HG02943 (cell line): Measurements from ENCODE around the gene USP10.
A peak's percentile ranks its signal among the peaks of the same experiment; 100 is the strongest.
"Not testable (repeated sequence)": the region's sequence is repeated elsewhere in the genome, so short reads cannot be mapped to it uniquely, and the experiment has no call there.

Source experiments
- ATAC-seq: cut with Tn5 transposase; IDR thresholded peaks from one replicate; pipeline ENCODE4 v1.9.1; 2021; ENCODE audit warnings: mild to moderate bottlenecking, low read depth, moderate library complexity; ENCODE audit not compliant: unreplicated experiment

Gene USP10

GRCh38 chr16:84724606-84725309 lies 25.0 kb downstream of the USP10 start:
- no peak for ATAC-seq

GRCh38 chr16:84725481-84726078 lies 25.8 kb downstream of the USP10 start:
- ATAC-seq = no peak

- ATAC-seq = no peak
Measured at GRCh38 chr16:84726079-84726668, 26.4 kb downstream of the USP10 start.

GRCh38 chr16:84726669-84727467 lies 27.1 kb downstream of the USP10 start:
- ATAC-seq = no peak

- ATAC-seq = no peak
Measured at GRCh38 chr16:84728853-84729424, 29.1 kb downstream of the USP10 start.

GRCh38 chr16:84729716-84730320 lies 30.0 kb downstream of the USP10 start:
- ATAC-seq = no peak

- ATAC-seq = no peak
Measured at GRCh38 chr16:84730406-84731106, 30.8 kb downstream of the USP10 start.

- ATAC-seq = not testable (repeated sequence)
Measured at GRCh38 chr16:84732332-84732673, 32.5 kb downstream of the USP10 start.

- no peak for ATAC-seq
Measured at GRCh38 chr16:84732674-84733352, 33.0 kb downstream of the USP10 start.

GRCh38 chr16:84735849-84736586 lies 36.2 kb downstream of the USP10 start:
- no peak for ATAC-seq

- ATAC-seq = no peak
Measured at GRCh38 chr16:84737192-84738011, 37.6 kb downstream of the USP10 start.

GRCh38 chr16:84738255-84739038 lies 38.6 kb downstream of the USP10 start:
- ATAC-seq = peak; percentile 52

- ATAC-seq = no peak
Measured at GRCh38 chr16:84739349-84740124, 39.7 kb downstream of the USP10 start.

GRCh38 chr16:84740596-84741116 lies 40.9 kb downstream of the USP10 start:
- no peak for ATAC-seq

GRCh38 chr16:84741340-84741830 lies 41.6 kb downstream of the USP10 start:
- no peak for ATAC-seq

- no peak for ATAC-seq
Measured at GRCh38 chr16:84742641-84743092, 42.9 kb downstream of the USP10 start.
